CD4-positive, alpha-beta T cell (primary cell): ENCODE measurements around the gene ARHGAP31. TPM values are rescaled to one million over a fixed set of nuclear protein-coding genes. Genes with fewer than 3 reads are reported as not detected.
"Not testable (repeated sequence)": the region's sequence is repeated elsewhere in the genome, so short reads cannot be mapped to it uniquely, and the experiment has no call there.

ENCODE experiments used
- ATAC-seq: fragments of 200-7000 bp; cut with Tn5 transposase; one replicate; pipeline ENCODE4 v1.10.0; 2022; ENCODE audit warnings: mild to moderate bottlenecking; ENCODE audit not compliant: poor library complexity
- CTCF ChIA-PET: fragments of 350-600 bp; sonication (Branson Sonifier 250); formaldehyde crosslinking; loops from one replicate; lab custom pipeline; 2021; ENCODE audit warnings: antibody characterized with exemption, inconsistent platforms; lab: Charles Lee
- POLR2A ChIA-PET: fragments of 350-600 bp; sonication (Branson Sonifier 250); formaldehyde crosslinking; loops from one replicate; lab custom pipeline; 2021; ENCODE audit warnings: antibody characterized with exemption, inconsistent platforms; lab: Charles Lee
- DNase-seq, 14 experiments: peaks; one replicate each; pipeline ENCODE4 v3.0.0-alpha.2; 2013 to 2020; ENCODE audit warnings: mixed read lengths in 2 of 14
- H3K27ac ChIP-seq, 2 donors: one replicate each; pipeline versions ENCODE4 v1.5.1 to v1.7.0; 2013; ENCODE audit warnings: low read length in 2 of 2, low read depth in 1 of 2, mild to moderate bottlenecking in 1 of 2
- H3K27me3 ChIP-seq, 2 experiments: 1 replicate in 1 of 2; 2 replicates in 1 of 2; pipeline versions ENCODE4 v1.6.1 to v1.7.0; 2013; ENCODE audit warnings: low read length in 2 of 2, control low read depth in 1 of 2, mild to moderate bottlenecking in 1 of 2, moderate library complexity in 1 of 2; ENCODE audit not compliant: insufficient read depth in 2 of 2, control insufficient read depth in 1 of 2
- H3K36me3 ChIP-seq: one replicate; pipeline ENCODE4 v1.6.1; 2013; ENCODE audit warnings: low read length, control low read depth; ENCODE audit not compliant: insufficient read depth
- H3K4me1 ChIP-seq: one replicate; pipeline ENCODE4 v1.6.1; 2013; ENCODE audit warnings: low read length, control low read depth; ENCODE audit not compliant: insufficient read depth
- H3K4me3 ChIP-seq: one replicate; pipeline ENCODE4 v1.5.1; 2013; ENCODE audit warnings: mild to moderate bottlenecking, low read length, moderate library complexity
- H3K9me3 ChIP-seq, 2 experiments: 1 replicate in 1 of 2; 2 replicates in 1 of 2; pipeline versions ENCODE4 v1.6.1 to v1.7.0; 2013; ENCODE audit warnings: low read length in 2 of 2, mild to moderate bottlenecking in 2 of 2, control low read depth in 1 of 2, moderate library complexity in 1 of 2; ENCODE audit not compliant: control insufficient read depth in 1 of 2, insufficient read depth in 1 of 2
- H3K27ac Mint-ChIP-seq: one replicate; pipeline ENCODE4 v1.8.0; 2020; ENCODE audit warnings: mixed read lengths
- H3K27me3 Mint-ChIP-seq: one replicate; pipeline ENCODE4 v1.8.0; 2021; ENCODE audit warnings: mixed read lengths
- H3K36me3 Mint-ChIP-seq: one replicate; pipeline ENCODE4 v1.8.0; 2021; ENCODE audit warnings: low read depth, mixed read lengths
- H3K4me1 Mint-ChIP-seq: one replicate; pipeline ENCODE4 v1.8.0; 2021; ENCODE audit warnings: low read depth, mixed read lengths
- H3K4me3 Mint-ChIP-seq: one replicate; pipeline ENCODE4 v1.8.0; 2020; ENCODE audit warnings: mild to moderate bottlenecking, mixed read lengths
- H3K9me3 Mint-ChIP-seq: one replicate; pipeline ENCODE4 v1.8.0; 2020; ENCODE audit warnings: mixed read lengths
- CTCF ChIP-seq: fragments of 200-600 bp; IDR thresholded peaks from one replicate; pipeline ENCODE4 v1.8.0; 2022; ENCODE audit warnings: antibody characterized with exemption, mild to moderate bottlenecking
- intact Hi-C, 2 experiments: fragments of 100-400 bp; cut with DNase I in 1 of 2; cut with micrococcal nuclease in 1 of 2; formaldehyde crosslinking; loops; one replicate each; pipeline versions ENCODE4 v1.15.1 to v1.9.0; 2023 to 2025; cut with DNase I, micrococcal nuclease
- total RNA-seq, 174 experiments: library from RNA in 2 of 174; stranded (reverse) in 2 of 174; gene quantifications; one replicate each; pipeline ENCODE4 v1.2.3 and lab custom pipeline; 2021 to 2026

Gene ARHGAP31
- total RNA-seq, 2 experiments from 2014 or later: 2.4 to 2.9 TPM

GRCh38 chr3:119351581-119351980, 57.4 kb downstream of the ARHGAP31 start:
- Mint-ChIP-seq H3K4me3 (no peak overlapping the region), H3K27ac (peak overlapping the region; percentile 58), H3K27me3 (no peaks in the 10 kb centered on the region), H3K9me3 (no peaks in the 10 kb centered on the region), H3K36me3 (no peaks in the 10 kb centered on the region), H3K4me1 (peaks cover 45% of the 10 kb centered on the region)
- DNase-seq (no peak), ATAC-seq (no peak)
- intact Hi-C loops: loop anchor here (5.0 kb wide), 2 partner anchors 134 to 204 kb away; partner anchors contain the start of gene TEX55 (in 1 of the 2)
- Histone ChIP-seq H3K27me3 (no peaks in the 10 kb centered on the region), H3K27ac (no peak overlapping the region), H3K4me1 (peaks cover 21% of the 10 kb centered on the region), H3K36me3 (no peaks in the 10 kb centered on the region), H3K4me3 (no peak overlapping the region), H3K9me3 (no peaks in the 10 kb centered on the region)
- CTCF ChIA-PET: interaction anchor here (1.0 to 2.3 kb wide), 4 partner anchors 110 to 467 kb away, joined by 3 to 13 read pairs (median 8); partner anchors contain the start of gene B4GALT4
- POLR2A ChIA-PET: interaction anchor here (0.7 to 2.5 kb wide), 7 partner anchors 26 to 112 kb away, joined by 3 to 39 read pairs (median 5); partner anchors contain the start of genes ARHGAP31, B4GALT4 and TMEM39A
- TF ChIP-seq CTCF: no peak

DNA sequence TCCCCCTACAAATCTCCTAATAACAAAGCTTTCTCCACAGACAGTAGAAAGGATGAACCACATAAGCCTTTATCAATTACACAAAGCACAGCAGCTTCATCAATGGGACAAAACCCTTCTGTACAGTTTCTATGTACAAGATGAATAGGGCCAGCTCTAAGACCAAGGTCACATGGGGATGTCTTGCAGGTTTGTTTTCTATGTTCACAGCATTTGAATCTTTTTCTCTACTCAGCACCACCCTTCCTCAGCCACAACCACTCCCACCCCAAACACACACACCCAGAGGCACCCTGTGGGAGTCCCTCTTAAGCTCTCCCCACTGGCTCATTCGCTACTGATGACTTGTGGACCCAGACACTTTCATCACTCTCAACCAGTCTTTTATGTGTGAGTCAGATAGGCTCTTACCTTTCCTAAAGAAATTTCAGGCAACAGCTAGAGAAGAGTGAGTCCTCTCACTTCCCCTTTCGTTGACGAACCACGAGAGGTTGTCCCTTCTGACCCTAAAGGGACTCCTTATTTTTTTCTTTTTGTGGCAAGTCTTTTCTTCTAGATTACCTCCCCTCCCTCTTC, 57.9 kb downstream of the ARHGAP31 start:
- intact Hi-C loops: loop anchor here (2.0 to 5.0 kb wide), 4 partner anchors 29 to 469 kb away; partner anchors contain the start of gene TEX55 (in 1 of the 2)
- TF ChIP-seq CTCF: no peak
- Mint-ChIP-seq H3K27me3 (no peaks in the 10 kb centered on the region), H3K4me1 (peaks cover 45% of the 10 kb centered on the region), H3K36me3 (no peaks in the 10 kb centered on the region), H3K4me3 (peak overlapping the region; percentile 22), H3K9me3 (no peaks in the 10 kb centered on the region), H3K27ac (peak overlapping the region; percentile 58)
- POLR2A ChIA-PET: interaction anchor here (0.7 to 2.5 kb wide), 7 partner anchors 27 to 203 kb away, joined by 3 to 39 read pairs (median 5); partner anchors contain the start of genes ARHGAP31, B4GALT4 and TMEM39A
- no peaks in the 10 kb centered on the region for H3K9me3 ChIP-seq
- ATAC-seq (peak; percentile 90), DNase-seq (peak in 13 of 14 experiments; percentile 3 to 75 (median 39))
- peaks cover 21% of the 10 kb centered on the region for H3K4me1 ChIP-seq
- no peak overlapping the region for H3K4me3 ChIP-seq
- no peaks in the 10 kb centered on the region for H3K27me3 ChIP-seq
- H3K27ac ChIP-seq: no peak overlapping the region
- CTCF ChIA-PET: interaction anchor here (1.0 to 2.3 kb wide), 10 partner anchors 52 to 468 kb away, joined by 3 to 22 read pairs (median 6); partner anchors contain the start of genes ARHGAP31 and B4GALT4
- no peaks in the 10 kb centered on the region for H3K36me3 ChIP-seq

GRCh38 chr3:119352863-119353527, 58.8 kb downstream of the ARHGAP31 start:
- POLR2A ChIA-PET: interaction anchor here (0.7 to 2.5 kb wide), 7 partner anchors 31 to 204 kb away, joined by 3 to 39 read pairs (median 6); partner anchors contain the start of genes ARHGAP31, B4GALT4, POGLUT1 and TMEM39A
- Mint-ChIP-seq H3K27me3 (no peaks in the 10 kb centered on the region), H3K4me3 (no peak overlapping the region), H3K36me3 (no peaks in the 10 kb centered on the region), H3K27ac (peak overlapping the region; percentile 58), H3K4me1 (peaks cover 45% of the 10 kb centered on the region), H3K9me3 (no peaks in the 10 kb centered on the region)
- intact Hi-C loops: loop anchor here (1.0 to 5.0 kb wide), 9 partner anchors 30 to 470 kb away; partner anchors contain the start of genes ARHGAP31 (in 1 of the 2) and TEX55 (in 1 of the 2)
- CTCF ChIA-PET: interaction anchor here (0.6 to 2.3 kb wide), 22 partner anchors 14 to 469 kb away, joined by 3 to 22 read pairs (median 4); partner anchors contain the start of genes ARHGAP31, B4GALT4 and IGSF11
- Histone ChIP-seq H3K9me3 (no peaks in the 10 kb centered on the region), H3K4me1 (peaks cover 21% of the 10 kb centered on the region), H3K4me3 (no peak overlapping the region), H3K36me3 (no peaks in the 10 kb centered on the region), H3K27ac (no peak overlapping the region), H3K27me3 (no peaks in the 10 kb centered on the region)
- ATAC-seq (peak; percentile 73), DNase-seq (peak in 4 of 14 experiments; percentile 13 to 80 (median 64))
- peak; percentile 56 for TF ChIP-seq CTCF

DNA sequence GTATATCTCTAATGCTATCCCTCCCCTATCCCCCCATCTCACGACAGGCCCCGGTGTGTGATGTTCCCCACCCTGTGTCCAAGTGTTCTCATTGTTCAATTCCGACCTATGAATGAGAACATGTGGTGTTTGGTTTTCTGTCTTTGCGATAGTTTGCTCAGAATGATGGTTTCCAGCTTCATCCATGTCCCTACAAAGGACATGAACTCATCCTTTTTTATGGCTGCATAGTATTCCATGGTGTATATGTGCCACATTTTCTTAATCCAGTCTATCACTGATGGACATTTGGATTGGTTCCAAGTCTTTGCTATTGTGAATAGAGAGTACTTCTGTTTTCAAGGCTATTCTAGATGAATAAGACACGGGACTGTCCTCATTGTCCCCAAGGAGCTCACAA, 61.4 kb downstream of the ARHGAP31 start:
- CTCF ChIA-PET, intact Hi-C loops, H3K4me3 ChIP-seq, POLR2A ChIA-PET, H3K36me3 ChIP-seq, H3K27me3 Mint-ChIP-seq, H3K27ac Mint-ChIP-seq, H3K27ac ChIP-seq, H3K27me3 ChIP-seq, DNase-seq, H3K9me3 ChIP-seq, H3K4me3 Mint-ChIP-seq, H3K9me3 Mint-ChIP-seq, H3K36me3 Mint-ChIP-seq, ATAC-seq: not testable (repeated sequence)
- H3K4me1 Mint-ChIP-seq: peaks cover 29% of the 10 kb centered on the region
- H3K4me1 ChIP-seq: peaks cover 21% of the 10 kb centered on the region
